ENCODE data around the gene OGFOD3. TPM values are rescaled to one million over a fixed set of nuclear protein-coding genes. Genes with fewer than 3 reads are reported as not detected.

The OGFOD3 gene
- total and polyA plus RNA-seq, 9 of the 15 experiments (the other 6 are each of a cell fraction or from before 2014, with no cell fraction given) = 0.69 to 44.7 (median 18.9) TPM

DNA sequence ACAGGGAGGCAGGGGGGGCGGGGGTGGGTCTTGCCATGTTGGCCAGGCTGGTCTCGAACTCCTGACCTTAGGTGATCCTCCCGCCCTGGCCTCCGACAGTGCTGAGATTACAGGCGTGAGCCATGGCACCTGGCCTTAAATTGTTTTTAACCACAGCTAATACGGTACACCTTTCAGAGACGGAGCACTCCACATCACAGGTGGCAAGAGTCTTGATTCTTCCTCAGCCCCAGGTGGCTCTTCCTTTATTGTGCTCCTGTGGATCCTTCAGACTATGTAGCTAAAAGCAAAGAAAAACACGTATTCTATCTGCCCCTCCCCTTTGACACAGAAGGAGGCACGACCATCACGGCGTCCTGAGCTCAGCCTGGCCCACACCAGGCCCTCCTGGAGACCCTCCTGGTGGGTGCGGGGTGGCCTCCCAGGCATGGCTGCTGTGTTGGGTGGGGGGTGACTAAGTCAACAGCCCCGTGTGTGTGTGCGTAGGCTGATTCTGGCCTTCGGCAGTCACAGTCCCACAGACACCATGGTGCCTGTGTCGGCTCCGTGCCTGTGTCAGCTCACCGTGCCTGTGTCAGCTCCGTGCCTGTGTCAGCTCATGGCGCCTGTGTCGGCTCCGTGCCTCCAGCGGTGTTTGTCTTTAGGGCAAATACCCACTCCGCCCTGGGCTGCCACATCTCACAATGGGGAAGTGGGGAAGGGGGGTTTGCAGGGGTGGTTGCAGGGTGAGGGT lies 74.0 kb downstream of the OGFOD3 start (continued):
- TF ChIP-seq, protein P1, sequence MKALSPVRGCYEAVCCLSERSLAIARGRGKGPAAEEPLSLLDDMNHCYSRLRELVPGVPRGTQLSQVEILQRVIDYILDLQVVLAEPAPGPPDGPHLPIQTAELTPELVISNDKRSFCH (CRISPR knock-in tag; IDR thresholded peaks at IDR 0.05) = no peak
- TF ChIP-seq, protein P1 (tag; IDR thresholded peaks at IDR 0.05) = peak; percentile 88
- TF ChIP-seq, protein P2, sequence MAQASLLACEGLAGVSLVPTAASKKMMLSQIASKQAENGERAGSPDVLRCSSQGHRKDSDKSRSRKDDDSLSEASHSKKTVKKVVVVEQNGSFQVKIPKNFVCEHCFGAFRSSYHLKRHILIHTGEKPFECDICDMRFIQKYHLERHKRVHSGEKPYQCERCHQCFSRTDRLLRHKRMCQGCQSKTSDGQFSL (CRISPR knock-in tag; IDR thresholded peaks at IDR 0.05) = peak; percentile 16
- TF ChIP-seq, protein P2 (tag; IDR thresholded peaks at IDR 0.05) = no peak
- TF ChIP-seq CREB1 (IDR thresholded peaks at IDR 0.05) (no peak), CREB1 (CRISPR knock-in tag; IDR thresholded peaks at IDR 0.05) (no peak), NR4A1 (CRISPR knock-in tag; IDR thresholded peaks at IDR 0.05) (0 out of 2 replicates have a peak, but pooled peaks have one; percentile 46), NR4A1 (tag; IDR thresholded peaks at IDR 0.05) (no peak; the same call in 1 of the 2 replicates), CBX1 (IDR thresholded peaks at IDR 0.05; ENCODE audit: low read depth) (no peak), SMARCA4 (IDR thresholded peaks at IDR 0.05) (no peak), THRB (CRISPR knock-in tag; conservative IDR thresholded peaks at IDR 0.05) (no peak), MECOM (CRISPR knock-in tag; IDR thresholded peaks at IDR 0.05) (no peak), NR2C1 (IDR thresholded peaks at IDR 0.05) (no peak; the same call in 1 of the 2 replicates), NR2C1 (tag; IDR thresholded peaks at IDR 0.05) (0 out of 2 replicates have a peak, but pooled peaks have one; percentile 7), FOXA3 (CRISPR knock-in tag; conservative IDR thresholded peaks at IDR 0.05 in 1 of 2, IDR thresholded peaks at IDR 0.05 in 1 of 2) (peak in 1 of 2 experiments; percentile 89; a peak in 1 of 4 replicates), OTX1 (CRISPR knock-in tag; IDR thresholded peaks at IDR 0.05) (0 out of 2 replicates have a peak, but pooled peaks have one; percentile 36), TCF3 (CRISPR knock-in tag; IDR thresholded peaks at IDR 0.05) (no peak), MAZ (CRISPR knock-in tag; conservative IDR thresholded peaks at IDR 0.05 in 1 of 2, IDR thresholded peaks at IDR 0.05 in 1 of 2) (peak in 1 of 2 experiments; percentile 66; a peak in 1 of 4 replicates), CBX5 (IDR thresholded peaks at IDR 0.05; ENCODE audit: borderline replicate concordance, low read depth) (no peak)
- TF ChIP-seq, protein P3, sequence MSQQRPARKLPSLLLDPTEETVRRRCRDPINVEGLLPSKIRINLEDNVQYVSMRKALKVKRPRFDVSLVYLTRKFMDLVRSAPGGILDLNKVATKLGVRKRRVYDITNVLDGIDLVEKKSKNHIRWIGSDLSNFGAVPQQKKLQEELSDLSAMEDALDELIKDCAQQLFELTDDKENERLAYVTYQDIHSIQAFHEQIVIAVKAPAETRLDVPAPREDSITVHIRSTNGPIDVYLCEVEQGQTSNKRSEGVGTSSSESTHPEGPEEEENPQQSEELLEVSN (IDR thresholded peaks at IDR 0.05; ENCODE audit: borderline replicate concordance in 1 of 2, extremely low read depth in 1 of 2, insufficient read depth in 1 of 2, insufficient read length in 1 of 2, low read depth in 1 of 2, low read length in 1 of 2, poor library complexity in 1 of 2, severe bottlenecking in 1 of 2) = no peak
- TF ChIP-seq, protein P4, sequence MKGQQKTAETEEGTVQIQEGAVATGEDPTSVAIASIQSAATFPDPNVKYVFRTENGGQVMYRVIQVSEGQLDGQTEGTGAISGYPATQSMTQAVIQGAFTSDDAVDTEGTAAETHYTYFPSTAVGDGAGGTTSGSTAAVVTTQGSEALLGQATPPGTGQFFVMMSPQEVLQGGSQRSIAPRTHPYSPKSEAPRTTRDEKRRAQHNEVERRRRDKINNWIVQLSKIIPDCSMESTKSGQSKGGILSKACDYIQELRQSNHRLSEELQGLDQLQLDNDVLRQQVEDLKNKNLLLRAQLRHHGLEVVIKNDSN (CRISPR knock-in tag; IDR thresholded peaks at IDR 0.05) = peak; percentile 37; the same call in 1 of the 2 replicates
- TF ChIP-seq, protein P5, sequence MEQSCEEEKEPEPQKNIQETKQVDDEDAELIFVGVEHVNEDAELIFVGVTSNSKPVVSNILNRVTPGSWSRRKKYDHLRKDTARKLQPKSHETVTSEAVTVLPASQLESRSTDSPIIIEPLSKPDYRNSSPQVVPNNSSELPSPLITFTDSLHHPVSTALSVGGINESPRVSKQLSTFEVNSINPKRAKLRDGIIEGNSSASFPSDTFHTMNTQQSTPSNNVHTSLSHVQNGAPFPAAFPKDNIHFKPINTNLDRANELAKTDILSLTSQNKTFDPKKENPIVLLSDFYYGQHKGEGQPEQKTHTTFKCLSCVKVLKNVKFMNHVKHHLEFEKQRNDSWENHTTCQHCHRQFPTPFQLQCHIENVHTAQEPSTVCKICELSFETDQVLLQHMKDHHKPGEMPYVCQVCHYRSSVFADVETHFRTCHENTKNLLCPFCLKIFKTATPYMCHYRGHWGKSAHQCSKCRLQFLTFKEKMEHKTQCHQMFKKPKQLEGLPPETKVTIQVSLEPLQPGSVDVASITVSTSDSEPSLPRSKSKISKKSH (CRISPR knock-in tag; IDR thresholded peaks at IDR 0.05) = no peak
